Adrenal gland (tissue), 5 donors: ENCODE data around the gene CD22.

Experiments
- POLR2A ChIP-seq, 2 donors: fragments of 450-650 bp; IDR thresholded peaks; one replicate each; pipeline ENCODE4 v1.6.1; 2017; ENCODE audit warnings: antibody characterized with exemption in 2 of 2, mild to moderate bottlenecking in 2 of 2, moderate library complexity in 1 of 2
- TF ChIP-seq, protein P1 (sequence below), 6 experiments: fragments of 450-650 bp in 4 of 6; fragments of 200-600 bp in 2 of 6; sonication (generic) in 1 of 6; IDR thresholded peaks; 1 replicate in 5 of 6; 2 replicates in 1 of 6; pipeline versions ENCODE4 v1.5.1 to v1.8.0; 2016 to 2021; ENCODE audit warnings: antibody characterized with exemption in 6 of 6, mild to moderate bottlenecking in 2 of 6, moderate library complexity in 1 of 6
- donor health status: DM: no; HTN: no; CAD: no.

DNA sequence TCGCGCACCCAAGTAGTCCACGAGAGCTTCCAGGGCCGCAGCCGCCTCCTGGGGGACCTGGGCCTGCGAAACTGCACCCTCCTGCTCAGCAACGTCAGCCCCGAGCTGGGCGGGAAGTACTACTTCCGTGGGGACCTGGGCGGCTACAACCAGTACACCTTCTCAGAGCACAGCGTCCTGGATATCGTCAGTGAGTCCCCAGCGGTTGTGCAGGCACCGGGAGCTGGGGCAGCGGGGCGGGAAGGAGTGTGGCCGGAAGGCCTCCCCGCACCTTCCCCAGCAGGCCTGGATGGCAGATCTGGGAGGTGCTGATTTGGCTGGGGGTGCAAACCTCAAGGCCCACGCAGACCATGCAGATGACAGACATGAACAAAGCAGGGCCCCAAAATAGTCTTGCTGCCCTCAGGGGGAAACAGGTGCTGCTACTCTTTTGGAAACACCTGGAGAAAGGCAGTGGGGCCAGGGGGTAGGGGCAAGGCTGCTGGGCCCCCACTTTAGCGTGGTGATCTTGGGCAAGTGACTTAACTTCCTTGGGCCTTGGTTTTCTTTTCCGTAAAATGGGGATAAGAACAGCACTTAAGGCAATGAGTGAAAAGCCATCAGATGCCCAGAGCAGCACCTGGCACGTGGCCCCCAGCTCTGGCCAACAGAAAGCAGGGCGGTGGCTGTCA is 33.1 kb upstream of the CD22 start:
- TF ChIP-seq, protein P1, sequence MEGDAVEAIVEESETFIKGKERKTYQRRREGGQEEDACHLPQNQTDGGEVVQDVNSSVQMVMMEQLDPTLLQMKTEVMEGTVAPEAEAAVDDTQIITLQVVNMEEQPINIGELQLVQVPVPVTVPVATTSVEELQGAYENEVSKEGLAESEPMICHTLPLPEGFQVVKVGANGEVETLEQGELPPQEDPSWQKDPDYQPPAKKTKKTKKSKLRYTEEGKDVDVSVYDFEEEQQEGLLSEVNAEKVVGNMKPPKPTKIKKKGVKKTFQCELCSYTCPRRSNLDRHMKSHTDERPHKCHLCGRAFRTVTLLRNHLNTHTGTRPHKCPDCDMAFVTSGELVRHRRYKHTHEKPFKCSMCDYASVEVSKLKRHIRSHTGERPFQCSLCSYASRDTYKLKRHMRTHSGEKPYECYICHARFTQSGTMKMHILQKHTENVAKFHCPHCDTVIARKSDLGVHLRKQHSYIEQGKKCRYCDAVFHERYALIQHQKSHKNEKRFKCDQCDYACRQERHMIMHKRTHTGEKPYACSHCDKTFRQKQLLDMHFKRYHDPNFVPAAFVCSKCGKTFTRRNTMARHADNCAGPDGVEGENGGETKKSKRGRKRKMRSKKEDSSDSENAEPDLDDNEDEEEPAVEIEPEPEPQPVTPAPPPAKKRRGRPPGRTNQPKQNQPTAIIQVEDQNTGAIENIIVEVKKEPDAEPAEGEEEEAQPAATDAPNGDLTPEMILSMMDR (IDR thresholded peaks at IDR 0.05) = no peak
- no peak for TF ChIP-seq POLR2A (IDR thresholded peaks at IDR 0.05)
